HFFc6 (cell line): ENCODE results near the gene IL3RA. TPM values are rescaled to one million over a fixed set of nuclear protein-coding genes. Genes with fewer than 3 reads are reported as not detected.
"Not testable (repeated sequence)": the region's sequence is repeated elsewhere in the genome, so short reads cannot be mapped to it uniquely, and the experiment has no call there.

Source experiments
- DNase-seq: peaks from one replicate; pipeline ENCODE4 v3.0.0-alpha.2; 2018
- H3K27ac Mint-ChIP-seq: 2 replicates; pipeline ENCODE4 v1.8.0; 2020; ENCODE audit warnings: mild to moderate bottlenecking, mixed read lengths
- H3K27me3 Mint-ChIP-seq: 2 replicates; pipeline ENCODE4 v1.8.0; 2021; ENCODE audit warnings: mild to moderate bottlenecking, moderate library complexity, mixed read lengths; ENCODE audit not compliant: insufficient read depth
- H3K36me3 Mint-ChIP-seq: 2 replicates; pipeline ENCODE4 v1.8.0; 2021; ENCODE audit warnings: low read depth, mixed read lengths
- H3K4me1 Mint-ChIP-seq: 2 replicates; pipeline ENCODE4 v1.8.0; 2020; ENCODE audit warnings: low read depth, mixed read lengths
- H3K4me3 Mint-ChIP-seq: 2 replicates; pipeline ENCODE4 v1.8.0; 2020; ENCODE audit warnings: mild to moderate bottlenecking, moderate library complexity, mixed read lengths
- H3K9me3 Mint-ChIP-seq: 2 replicates; pipeline ENCODE4 v1.8.0; 2020; ENCODE audit warnings: mild to moderate bottlenecking, mixed read lengths
- total RNA-seq, 6 experiments: library from RNA; stranded (reverse); fragmentation: NEBNext Ultra II Directional; extraction: Animal tissue kit (Norgen Biotek cat#: 25700); gene quantifications; 2 replicates in 1 of 6; 3 replicates in 5 of 6; pipeline ENCODE4 v1.2.3, GENCODE V29; 2021
- TF ChIP-seq, protein P1 (sequence below): fragments of 200-600 bp; sonication (generic); IDR thresholded peaks from 2 replicates; pipeline ENCODE4 v1.5.0; 2021; ENCODE audit warnings: antibody characterized with exemption, mild to moderate bottlenecking

Gene IL3RA
- total RNA-seq, 6 experiments from 2014 or later, result 0.09 to 0.13 TPM; not detected in 4

GRCh38 chrX:1323315-1323714, 13.3 kb upstream of the IL3RA start:
- Mint-ChIP-seq H3K27ac (no peak overlapping the region), H3K27me3 (peaks cover 8% of the 10 kb centered on the region), H3K4me1 (peaks cover 14% of the 10 kb centered on the region), H3K4me3 (no peak overlapping the region), H3K36me3 (no peaks in the 10 kb centered on the region), H3K9me3 (no peaks in the 10 kb centered on the region)
- DNase-seq, result peak; percentile 36
- TF ChIP-seq, protein P1, sequence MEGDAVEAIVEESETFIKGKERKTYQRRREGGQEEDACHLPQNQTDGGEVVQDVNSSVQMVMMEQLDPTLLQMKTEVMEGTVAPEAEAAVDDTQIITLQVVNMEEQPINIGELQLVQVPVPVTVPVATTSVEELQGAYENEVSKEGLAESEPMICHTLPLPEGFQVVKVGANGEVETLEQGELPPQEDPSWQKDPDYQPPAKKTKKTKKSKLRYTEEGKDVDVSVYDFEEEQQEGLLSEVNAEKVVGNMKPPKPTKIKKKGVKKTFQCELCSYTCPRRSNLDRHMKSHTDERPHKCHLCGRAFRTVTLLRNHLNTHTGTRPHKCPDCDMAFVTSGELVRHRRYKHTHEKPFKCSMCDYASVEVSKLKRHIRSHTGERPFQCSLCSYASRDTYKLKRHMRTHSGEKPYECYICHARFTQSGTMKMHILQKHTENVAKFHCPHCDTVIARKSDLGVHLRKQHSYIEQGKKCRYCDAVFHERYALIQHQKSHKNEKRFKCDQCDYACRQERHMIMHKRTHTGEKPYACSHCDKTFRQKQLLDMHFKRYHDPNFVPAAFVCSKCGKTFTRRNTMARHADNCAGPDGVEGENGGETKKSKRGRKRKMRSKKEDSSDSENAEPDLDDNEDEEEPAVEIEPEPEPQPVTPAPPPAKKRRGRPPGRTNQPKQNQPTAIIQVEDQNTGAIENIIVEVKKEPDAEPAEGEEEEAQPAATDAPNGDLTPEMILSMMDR, result peak; percentile 72

DNA sequence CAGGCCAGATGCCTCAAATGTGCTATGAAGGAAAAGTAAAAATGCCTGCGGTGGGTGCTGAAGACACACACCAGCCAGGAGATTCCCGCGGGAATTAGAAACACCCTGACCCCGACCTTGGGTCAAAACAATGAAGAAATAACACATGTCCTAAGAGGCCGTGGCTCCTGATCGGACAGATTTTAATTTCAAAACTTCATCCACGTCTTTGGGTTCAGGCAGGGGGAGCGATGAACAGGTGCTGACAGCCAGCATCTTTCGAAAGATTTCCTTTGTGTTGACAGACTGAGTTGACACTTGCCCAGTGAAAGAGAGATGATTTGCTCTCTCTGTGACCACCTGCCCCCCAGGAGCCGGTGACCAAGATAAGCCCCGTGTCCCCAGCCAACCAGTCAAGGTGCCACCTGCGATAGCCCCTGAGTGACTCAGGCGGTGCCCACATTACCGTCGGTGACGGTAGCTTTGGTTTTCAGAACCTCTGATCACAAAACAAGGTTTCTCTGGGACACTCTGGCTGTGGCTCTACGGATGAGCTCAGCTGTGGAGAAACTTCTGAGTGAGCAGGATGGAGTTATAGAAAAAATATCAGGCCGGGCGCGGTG, 11.0 kb upstream of the IL3RA start:
- TF ChIP-seq, protein P1, result no peak
- H3K27ac Mint-ChIP-seq, result no peak overlapping the region
- H3K36me3 Mint-ChIP-seq, result no peaks in the 10 kb centered on the region
- H3K9me3 Mint-ChIP-seq, result no peaks in the 10 kb centered on the region
- H3K4me1 Mint-ChIP-seq, result peaks cover 8% of the 10 kb centered on the region
- no peak for DNase-seq
- no peak overlapping the region for H3K4me3 Mint-ChIP-seq
- peaks cover 13% of the 10 kb centered on the region for H3K27me3 Mint-ChIP-seq

- no peaks in the 10 kb centered on the region for H3K36me3 Mint-ChIP-seq
Observed at GRCh38 chrX:1327651-1328304, 8.8 kb upstream of the IL3RA start.

DNA sequence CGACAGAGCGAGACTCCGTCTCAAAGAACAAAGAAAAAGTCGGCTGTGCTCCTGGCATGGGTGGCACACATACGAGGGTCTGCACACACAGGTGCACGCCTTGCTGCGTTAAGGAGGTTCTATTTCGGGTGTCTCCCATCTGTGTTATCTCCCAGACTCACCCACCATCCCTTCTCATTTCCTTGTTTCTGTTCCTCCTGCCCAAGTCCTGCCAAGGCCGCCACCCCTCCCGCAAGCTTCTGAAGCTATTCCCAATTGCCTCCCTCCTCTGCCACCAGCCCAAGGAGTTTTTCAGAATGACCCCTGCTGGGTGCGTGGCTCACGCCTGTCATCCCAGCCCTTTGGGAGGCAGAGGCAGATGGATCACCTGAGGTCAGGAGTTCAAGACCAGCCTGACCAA, 6.0 kb upstream of the IL3RA start:
- H3K4me3 Mint-ChIP-seq, result no peak overlapping the region
- peaks cover 20% of the 10 kb centered on the region for H3K27me3 Mint-ChIP-seq
- TF ChIP-seq, protein P1, result no peak
- H3K36me3 Mint-ChIP-seq, result no peaks in the 10 kb centered on the region
- DNase-seq, result no peak
- H3K4me1 Mint-ChIP-seq, result peaks cover 6% of the 10 kb centered on the region
- H3K9me3 Mint-ChIP-seq, result no peaks in the 10 kb centered on the region
- no peak overlapping the region for H3K27ac Mint-ChIP-seq

More at GRCh38 chrX:1327651-1328304, 8.8 kb upstream of the IL3RA start:
- TF ChIP-seq, protein P1, result no peak
- no peak overlapping the region for H3K27ac Mint-ChIP-seq
- H3K4me1 Mint-ChIP-seq, result peaks cover under 1% of the 10 kb centered on the region; the same call in 1 of the 2 replicates
- no peak overlapping the region for H3K4me3 Mint-ChIP-seq
- no peaks in the 10 kb centered on the region for H3K9me3 Mint-ChIP-seq
- no peak for DNase-seq
- H3K27me3 Mint-ChIP-seq, result peaks cover 23% of the 10 kb centered on the region

DNA sequence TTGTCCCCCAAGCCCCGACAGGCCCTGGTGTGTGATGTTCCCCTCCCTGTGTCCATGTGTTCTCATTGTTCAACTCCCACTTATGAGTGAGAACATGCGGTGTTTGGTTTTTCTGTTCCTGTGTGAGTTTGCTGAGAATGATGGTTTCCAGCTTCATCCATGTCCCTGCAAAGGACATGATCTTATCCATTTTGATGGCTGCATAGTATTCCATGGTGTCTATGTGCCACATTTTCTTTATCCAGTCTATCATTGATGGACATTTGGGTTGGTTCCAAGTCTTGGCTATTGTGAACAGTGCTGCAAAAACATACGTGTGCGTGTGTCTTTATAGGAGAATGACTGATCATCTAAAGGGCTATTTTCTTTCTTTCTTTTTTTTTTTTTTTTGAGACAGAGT, 4.2 kb upstream of the IL3RA start:
- not testable (repeated sequence) for H3K9me3 Mint-ChIP-seq, H3K4me3 Mint-ChIP-seq, H3K36me3 Mint-ChIP-seq, H3K27ac Mint-ChIP-seq, DNase-seq
- H3K27me3 Mint-ChIP-seq, result peaks cover 20% of the 10 kb centered on the region
- peaks cover 14% of the 10 kb centered on the region for H3K4me1 Mint-ChIP-seq

DNA sequence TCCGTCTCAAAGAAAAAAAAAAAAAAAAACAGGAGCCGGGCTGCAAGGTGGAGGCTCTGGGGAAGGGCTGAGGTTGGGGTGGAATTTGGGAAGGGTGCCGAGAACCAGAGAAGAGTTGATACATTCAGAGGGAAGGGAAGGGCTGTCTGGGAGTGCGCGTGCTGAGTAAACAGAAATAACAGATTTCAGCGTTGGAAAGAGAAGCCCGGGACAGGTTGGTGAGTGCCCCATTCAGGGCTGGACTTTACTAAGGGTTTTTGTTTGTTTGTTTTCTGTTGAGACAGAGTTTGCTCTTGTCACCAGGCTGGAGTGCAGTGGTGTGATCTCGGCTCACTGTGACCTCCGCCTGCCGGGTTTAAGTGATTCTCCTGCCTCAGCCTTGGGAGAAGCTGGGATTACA, 1.7 kb upstream of the IL3RA start:
- no peaks in the 10 kb centered on the region for H3K36me3 Mint-ChIP-seq
- peaks cover 15% of the 10 kb centered on the region for H3K27me3 Mint-ChIP-seq
- peaks cover 8% of the 10 kb centered on the region for H3K9me3 Mint-ChIP-seq
- no peak overlapping the region for H3K27ac Mint-ChIP-seq
- DNase-seq, result no peak
- H3K4me3 Mint-ChIP-seq, result no peak overlapping the region
- peaks cover 14% of the 10 kb centered on the region for H3K4me1 Mint-ChIP-seq
- TF ChIP-seq, protein P1, result no peak
